Measurements from ENCODE around the gene ORC6.
A peak's percentile ranks its signal among the peaks of the same experiment; 100 is the strongest.
"Not testable (repeated sequence)": the region's sequence is repeated elsewhere in the genome, so short reads cannot be mapped to it uniquely, and the experiment has no call there.

The ORC6 gene, protein sequence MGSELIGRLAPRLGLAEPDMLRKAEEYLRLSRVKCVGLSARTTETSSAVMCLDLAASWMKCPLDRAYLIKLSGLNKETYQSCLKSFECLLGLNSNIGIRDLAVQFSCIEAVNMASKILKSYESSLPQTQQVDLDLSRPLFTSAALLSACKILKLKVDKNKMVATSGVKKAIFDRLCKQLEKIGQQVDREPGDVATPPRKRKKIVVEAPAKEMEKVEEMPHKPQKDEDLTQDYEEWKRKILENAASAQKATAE

GRCh38 chr16:46689365-46690280 lies at the start of gene ORC6:
Gene ORC6 (plus strand): TSS chr16:46689659. CDS start chr16:46689706, 47 bp downstream.
- peak; percentile 70 for DNase-seq

DNA sequence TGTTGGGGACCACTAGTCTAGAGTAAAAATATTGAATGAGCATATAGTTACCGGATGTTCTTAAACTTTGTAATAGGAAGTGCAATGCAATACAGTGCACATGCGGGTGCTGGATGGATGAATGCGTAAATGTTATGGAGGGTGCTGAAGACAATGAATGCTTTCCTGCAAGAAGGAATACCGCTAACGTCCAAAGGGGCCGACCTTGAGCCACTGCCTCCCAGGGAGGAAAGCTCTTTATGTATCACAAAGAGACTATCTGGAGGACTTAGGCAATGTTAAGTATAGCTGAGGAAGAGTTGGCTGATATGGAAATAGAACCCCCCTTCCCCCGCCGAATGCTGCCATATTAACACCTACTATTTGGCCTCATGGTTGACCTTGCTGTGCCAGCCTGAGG lies 40.8 kb upstream of the ORC6 start:
- DNase-seq: no peak

- DNase-seq: no peak
Observed at GRCh38 chr16:46649588-46650253, 39.7 kb upstream of the ORC6 start.

DNA sequence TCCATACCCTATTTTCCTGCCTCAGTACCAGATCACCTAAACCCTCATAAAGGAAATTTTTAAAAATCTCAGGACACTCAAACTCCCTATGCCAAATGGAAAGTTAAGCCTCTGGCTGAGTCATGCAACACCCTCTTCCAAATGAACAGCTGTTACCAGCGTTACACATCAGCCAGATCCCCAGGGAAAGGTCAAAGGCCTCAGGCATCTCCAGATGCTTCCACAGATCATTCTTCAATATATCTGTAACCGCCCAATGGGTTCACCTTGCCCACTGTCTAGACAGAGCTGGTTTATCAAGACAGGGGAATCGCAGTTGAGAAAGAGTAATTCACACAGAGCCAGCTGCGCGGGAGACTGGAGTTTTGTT lies 39.2 kb upstream of the ORC6 start:
- DNase-seq: no peak

GRCh38 chr16:46651305-46651704 lies 38.2 kb upstream of the ORC6 start:
- no peak for DNase-seq

- no peak for DNase-seq
Observed at GRCh38 chr16:46658925-46659324, 30.5 kb upstream of the ORC6 start.

GRCh38 chr16:46662123-46662522 lies 27.3 kb upstream of the ORC6 start:
- no peak for DNase-seq

GRCh38 chr16:46673320-46674013 lies 16.0 kb upstream of the ORC6 start:
- DNase-seq: peak; percentile 17

DNA sequence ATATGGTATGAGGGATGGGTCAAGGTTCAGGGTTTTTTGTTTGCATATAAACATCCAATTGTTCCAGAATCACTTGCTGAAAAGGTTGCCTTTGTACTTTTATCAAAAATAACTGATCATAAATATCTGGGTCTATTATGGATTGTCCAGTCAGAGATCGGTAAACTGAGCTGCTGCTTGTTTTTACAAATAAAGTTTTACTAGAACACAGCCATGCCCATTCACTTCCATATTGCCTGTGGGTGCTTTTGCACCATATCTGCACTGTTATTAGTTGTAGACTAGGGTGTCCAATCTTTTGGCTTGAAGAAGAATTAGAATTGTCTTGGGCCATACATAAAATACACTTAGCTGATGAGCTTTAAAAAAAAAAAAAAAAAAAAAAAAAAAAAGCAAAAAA lies 11.5 kb upstream of the ORC6 start:
- not testable (repeated sequence) for DNase-seq

GRCh38 chr16:46681867-46682266 lies 7.6 kb upstream of the ORC6 start:
- not testable (repeated sequence) for DNase-seq

DNA sequence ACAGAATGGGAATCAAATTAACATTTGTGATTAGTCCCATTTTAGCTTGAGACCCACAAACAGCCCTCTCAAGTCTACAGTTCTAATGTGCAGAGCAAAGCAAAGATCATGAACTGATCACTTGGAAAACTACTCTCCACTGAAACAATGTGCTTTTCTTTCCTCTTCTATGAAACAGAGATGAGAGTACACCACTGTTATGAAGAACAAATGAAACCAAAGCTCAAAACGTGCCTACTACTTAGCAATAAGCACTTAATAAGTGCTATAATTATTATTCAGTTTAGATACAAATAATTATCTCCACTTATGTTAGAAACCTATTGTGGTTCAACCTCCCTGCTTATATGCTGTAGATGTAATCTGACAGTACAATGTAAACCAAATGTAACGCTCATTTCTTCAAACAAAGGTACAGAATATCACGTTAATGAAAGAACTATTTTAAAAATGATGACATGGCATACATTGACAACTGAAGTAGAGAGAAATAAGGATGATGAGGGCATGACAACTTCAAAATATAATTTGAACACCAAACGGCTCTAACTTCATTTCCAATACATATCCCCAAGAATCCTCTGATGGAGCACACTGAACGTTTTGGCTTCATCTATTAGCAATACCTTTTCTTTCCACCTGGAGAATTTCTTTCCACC lies 2.5 kb upstream of the ORC6 start:
- DNase-seq: no peak

DNA sequence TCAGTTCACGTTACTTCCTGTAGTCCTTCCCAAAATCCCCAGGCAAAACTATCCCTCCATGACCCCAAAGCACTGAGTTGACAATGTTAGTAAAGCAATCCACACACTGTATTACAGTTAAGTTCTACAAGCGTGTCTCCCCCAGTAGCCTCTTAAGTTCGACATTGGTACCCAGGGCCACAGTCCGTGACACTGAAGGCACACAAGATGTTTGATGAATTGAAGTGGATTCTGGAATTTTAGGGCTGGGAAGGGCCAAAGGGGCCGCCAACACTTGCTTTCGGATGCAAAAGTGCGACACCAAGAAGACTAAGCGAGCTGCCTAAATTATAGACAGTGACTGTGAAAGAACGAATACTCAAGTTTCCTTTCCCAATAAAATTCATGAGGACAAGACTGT lies 2.0 kb upstream of the ORC6 start:
- DNase-seq: no peak

DNA sequence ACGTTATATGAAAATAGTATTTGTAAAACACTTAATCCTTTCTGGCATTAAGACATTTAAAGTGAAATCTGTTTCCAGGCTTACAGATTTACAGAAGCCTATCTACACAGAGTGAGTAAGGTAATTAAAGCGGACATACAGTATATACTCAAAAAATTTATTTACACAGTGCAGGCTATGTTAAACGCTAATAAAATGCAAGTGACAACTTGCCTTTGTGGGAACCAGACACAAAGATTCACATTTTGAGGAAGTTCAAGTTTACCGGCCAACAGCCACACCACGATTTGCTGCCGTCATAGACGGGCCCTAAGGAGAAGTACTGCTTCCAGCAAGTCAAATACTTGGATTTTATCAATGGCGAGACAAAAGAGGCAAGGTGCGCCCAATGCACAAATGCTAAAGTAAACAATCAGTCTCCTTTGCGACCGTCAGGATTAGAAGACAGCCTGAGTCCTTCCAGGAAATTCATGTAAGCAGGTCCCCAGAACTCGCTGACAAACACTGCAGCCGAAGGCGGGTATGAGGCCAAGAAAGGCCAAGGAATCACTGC lies 1.3 kb upstream of the ORC6 start:
- no peak for DNase-seq

- peak; percentile 87 for DNase-seq
Observed at GRCh38 chr16:46688654-46689364, 650 bp upstream of the ORC6 start, which contains the start of gene VPS35. Gene VPS35 (minus strand): TSS chr16:46689178. CDS start chr16:46689133, 45 bp downstream.

DNA sequence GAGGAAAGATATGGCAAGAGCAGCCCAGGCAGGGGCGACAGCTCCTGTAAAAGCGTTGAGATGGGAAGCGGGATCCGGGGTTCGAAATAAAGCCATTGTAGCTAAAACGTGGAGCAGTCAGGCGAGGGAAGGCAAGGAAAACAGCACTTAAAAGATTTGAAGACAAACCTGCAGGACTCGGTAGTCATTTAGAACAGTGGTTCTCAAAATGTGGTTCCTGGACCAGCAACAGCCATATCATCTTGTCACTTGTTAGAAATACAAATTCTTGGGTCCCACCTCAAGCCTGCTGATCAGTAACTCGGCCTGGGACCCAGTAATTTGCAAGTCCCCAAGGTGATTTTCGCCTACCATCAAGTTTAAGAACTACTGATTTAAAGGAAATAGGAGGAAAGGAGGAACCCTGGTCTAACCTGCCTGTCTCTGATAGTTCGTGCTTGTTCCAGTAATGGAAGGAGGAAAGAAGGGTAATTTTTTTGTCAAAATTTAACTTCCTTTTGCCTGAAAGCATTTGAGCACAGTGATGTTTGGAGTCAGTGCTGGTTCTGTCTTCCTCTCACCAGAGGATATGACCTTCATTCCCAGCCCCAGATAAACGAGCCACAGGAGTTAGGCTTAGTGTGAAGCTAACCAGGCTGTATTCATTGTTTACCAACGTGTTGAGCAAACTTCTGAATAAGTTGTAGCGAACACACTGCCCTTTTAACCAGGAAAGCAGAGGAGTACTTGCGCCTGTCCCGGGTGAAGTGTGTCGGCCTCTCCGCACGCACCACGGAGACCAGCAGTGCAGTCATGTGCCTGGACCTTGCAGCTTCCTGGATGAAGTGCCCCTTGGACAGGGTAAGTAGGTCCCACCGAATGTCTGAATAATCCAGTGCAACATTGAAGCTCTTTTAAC lies 1.1 kb downstream of the ORC6 start:
- no peak for DNase-seq

GRCh38 chr16:46691726-46692125 lies 2.3 kb downstream of the ORC6 start:
- no peak for DNase-seq

DNA sequence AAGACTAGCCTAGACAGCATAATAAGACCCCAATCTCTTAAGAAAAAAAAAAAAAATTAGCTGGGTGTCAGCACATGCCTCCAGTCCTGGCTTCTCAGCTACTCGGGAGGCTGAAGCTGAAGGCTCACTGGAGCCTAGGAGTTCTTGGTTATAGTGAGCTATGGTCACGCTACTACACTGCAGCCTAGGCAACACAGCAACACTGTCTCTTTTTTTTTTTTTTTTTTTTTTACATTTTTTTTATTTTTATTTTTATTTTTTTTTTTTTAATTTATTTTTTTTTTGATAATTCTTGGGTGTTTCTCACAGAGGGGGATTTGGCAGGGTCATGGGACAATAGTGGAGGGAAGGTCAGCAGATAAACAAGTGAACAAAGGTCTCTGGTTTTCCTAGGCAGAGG lies 4.1 kb downstream of the ORC6 start:
- DNase-seq: no peak

DNA sequence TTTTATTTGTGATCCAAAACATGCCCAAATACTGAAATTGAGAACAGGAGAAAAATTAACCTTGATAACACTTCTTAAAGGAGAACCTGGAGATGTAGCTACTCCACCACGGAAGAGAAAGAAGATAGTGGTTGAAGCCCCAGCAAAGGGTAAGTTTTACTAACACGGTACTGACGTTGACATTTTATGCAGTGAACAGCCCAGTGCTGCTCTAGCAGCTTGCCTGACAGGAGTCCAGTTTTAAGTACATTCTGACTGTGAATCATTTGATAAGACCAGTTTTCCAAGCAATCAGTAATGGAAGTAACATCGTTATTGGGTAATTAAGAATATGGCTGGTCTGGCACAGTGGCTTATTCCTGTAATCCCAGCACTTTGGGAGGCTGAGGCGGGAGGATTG lies 6.5 kb downstream of the ORC6 start:
- no peak for DNase-seq

GRCh38 chr16:46696957-46697356 lies 7.5 kb downstream of the ORC6 start:
- no peak for DNase-seq

- DNase-seq: no peak
Observed at GRCh38 chr16:46700048-46700447, 10.6 kb downstream of the ORC6 start.

All from DMS153 (cell line).